SKM-1 treated with dmso at 0.1 percent for 144 hours (cell line): ENCODE measurements around the gene LAMA4.

Experiments used
- DNase-seq: peaks from one replicate; lab custom pipeline; 2025; ENCODE audit not compliant: unreplicated experiment; lab: John Stamatoyannopoulos, UW

LAMA4 gene

GRCh38 chr6:112245511-112246203 is 8.7 kb downstream of the LAMA4 start:
- DNase-seq: no peak

GRCh38 chr6:112243861-112244827 is 10.2 kb downstream of the LAMA4 start:
- DNase-seq: no peak

DNA sequence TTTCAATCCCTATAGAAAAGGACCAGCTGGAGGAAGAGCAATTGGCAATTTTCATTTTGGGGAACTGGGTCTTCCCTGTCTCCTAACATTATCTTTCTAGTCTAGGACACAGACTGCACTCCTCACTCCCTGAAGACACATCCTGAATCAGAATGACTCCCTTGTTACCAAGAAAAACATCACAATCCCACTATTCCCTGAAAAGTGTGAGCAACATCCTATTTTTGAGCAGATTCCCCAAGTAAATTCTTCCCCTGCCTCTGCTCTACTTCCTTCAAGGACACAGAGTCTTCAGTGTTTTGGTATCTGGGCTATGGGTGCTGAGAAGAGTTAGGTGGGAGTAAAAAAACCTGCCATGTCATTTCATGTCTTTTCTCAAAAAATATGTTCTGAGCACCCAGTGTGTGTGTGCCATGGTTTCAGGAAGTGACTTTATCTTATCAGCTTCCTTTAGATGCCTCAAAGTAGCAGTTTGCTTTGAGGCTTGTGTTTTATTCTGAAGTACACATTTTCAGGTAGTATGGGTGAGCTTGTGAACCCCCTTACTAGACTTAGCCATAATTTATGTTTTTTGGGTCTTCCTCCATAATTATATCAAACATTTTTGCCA is 12.4 kb downstream of the LAMA4 start:
- DNase-seq: no peak

DNA sequence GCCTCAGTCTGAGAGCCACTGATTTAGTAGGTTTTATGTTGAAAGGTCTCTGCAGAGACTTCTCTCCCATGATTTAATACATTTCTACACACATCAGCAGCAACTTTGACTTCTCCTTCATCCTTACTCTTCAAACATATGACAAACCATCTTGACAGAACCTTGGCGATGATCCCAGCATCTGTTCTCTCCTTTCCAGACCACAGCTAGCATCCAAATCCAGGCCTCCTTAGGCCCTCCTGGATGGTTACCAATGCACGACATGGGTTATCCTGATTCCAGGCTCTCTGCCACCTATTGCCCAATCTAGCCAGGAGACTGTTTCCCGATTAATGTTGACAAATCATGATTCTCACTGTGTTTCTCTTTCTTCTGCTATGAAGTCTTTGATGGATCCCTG is 16.8 kb downstream of the LAMA4 start:
- no peak for DNase-seq

GRCh38 chr6:112237066-112237465 is 17.3 kb downstream of the LAMA4 start:
- no peak for DNase-seq

GRCh38 chr6:112235956-112236355 is 18.4 kb downstream of the LAMA4 start:
- DNase-seq: peak; percentile 82

GRCh38 chr6:112234601-112235000 is 19.8 kb downstream of the LAMA4 start:
- no peak for DNase-seq

GRCh38 chr6:112233847-112234246 is 20.5 kb downstream of the LAMA4 start:
- no peak for DNase-seq

GRCh38 chr6:112232845-112233256 is 21.5 kb downstream of the LAMA4 start:
- DNase-seq: no peak

DNA sequence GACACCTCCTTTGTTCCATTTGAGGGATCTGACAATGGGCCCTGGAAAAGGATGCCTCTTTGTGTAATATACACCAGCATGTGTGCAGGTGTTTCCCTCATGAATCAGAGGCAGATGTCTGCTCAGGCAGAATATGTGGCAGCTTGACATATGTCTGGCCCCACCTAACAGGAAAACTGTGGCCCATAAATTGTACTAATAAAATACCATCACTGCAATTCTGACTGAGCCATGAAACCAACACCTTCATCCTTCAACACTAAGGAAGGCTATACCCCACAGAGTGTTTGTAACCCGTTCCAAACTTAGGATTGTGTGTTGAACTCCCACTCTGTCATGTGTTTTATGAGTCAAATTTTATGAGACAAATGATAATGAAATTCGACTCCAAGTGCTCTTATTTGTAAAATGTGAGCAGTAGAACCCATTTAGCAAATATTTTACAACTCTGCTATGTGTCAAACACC is 22.7 kb downstream of the LAMA4 start:
- DNase-seq: no peak

DNA sequence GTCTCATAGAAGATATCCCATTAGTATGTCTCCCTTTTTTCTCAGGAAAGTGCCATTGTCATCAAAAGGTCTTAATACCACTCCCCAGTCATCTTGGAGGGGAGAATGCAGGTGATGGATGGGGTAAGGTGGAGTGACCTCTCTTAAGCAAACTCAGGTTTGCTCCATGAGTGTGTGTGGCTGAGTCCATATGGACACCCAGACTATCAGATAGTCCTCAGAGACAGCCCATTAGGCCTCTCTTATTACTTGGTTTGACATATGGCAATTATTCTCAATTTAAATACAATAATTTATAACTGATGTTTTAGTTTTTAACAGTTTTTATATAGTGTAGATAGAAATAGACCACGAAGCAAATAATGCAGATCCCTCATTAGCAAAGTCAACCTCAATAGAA is 23.2 kb downstream of the LAMA4 start:
- DNase-seq: no peak

DNA sequence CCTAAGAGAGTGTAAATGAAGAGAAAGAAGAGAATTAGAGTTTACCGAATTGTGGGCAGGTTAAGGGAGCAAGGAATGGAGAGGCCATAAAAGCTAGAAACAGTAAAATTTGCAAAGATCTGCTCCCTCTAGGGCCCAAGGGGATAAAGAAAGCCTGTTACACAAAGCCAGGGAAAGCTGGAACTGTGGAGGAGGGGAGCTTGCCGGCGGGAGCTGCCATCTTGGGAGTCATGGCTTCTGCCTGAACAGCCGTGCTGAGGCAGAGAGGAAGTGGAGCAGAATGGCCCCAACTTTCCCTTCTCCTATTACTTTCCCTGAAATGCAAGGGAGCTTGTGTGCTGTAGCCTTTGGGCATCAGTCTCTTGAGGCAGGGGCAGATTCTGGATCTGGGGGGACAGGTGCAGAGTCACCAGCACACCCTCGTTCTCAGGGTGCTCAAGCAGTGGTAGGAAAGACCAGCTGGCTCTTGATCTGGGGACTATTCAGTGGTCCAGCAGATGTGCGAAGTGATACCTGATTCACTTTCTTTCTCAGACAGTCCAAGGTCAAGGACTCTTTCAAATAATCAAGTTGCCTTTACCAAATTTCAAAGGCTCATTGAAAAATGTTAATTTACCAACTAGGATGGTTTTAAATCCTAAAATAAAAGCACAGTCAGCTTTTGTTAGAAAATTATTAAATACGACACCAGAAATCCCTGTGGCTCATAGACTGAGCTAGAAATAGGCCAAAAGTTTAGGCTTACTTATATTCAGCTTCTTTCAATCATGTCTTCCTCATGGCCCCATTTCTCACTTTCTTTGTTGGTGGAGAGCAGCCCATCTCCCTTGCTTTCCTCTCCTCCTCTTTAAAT is 25.7 kb downstream of the LAMA4 start:
- DNase-seq: no peak

- no peak for DNase-seq
These were observed 26.4 kb downstream of the LAMA4 start for GRCh38 chr6:112227992-112228391.

DNA sequence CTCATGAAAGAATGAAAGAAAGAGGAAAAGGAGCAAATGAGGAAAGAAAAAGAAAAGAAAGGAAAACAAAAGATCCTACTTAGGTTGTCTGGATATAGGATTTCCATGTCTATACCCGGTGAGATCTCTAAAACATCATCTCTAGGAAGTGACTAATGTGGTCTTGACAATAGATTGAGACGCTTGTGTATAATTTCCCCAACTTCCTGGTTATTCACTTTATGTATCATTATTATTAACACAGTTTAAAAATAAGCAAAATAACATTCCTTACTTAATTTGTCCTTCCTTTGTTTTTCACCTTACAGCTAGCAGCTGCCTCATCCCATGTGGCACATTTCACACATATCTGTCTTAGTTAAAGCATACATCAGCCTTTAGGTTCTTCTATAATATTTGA is 27.0 kb downstream of the LAMA4 start:
- no peak for DNase-seq

- DNase-seq: no peak
These were observed 28.7 kb downstream of the LAMA4 start for GRCh38 chr6:112225691-112226090.

- no peak for DNase-seq
These were observed 30.3 kb downstream of the LAMA4 start for GRCh38 chr6:112224088-112224487.

DNA sequence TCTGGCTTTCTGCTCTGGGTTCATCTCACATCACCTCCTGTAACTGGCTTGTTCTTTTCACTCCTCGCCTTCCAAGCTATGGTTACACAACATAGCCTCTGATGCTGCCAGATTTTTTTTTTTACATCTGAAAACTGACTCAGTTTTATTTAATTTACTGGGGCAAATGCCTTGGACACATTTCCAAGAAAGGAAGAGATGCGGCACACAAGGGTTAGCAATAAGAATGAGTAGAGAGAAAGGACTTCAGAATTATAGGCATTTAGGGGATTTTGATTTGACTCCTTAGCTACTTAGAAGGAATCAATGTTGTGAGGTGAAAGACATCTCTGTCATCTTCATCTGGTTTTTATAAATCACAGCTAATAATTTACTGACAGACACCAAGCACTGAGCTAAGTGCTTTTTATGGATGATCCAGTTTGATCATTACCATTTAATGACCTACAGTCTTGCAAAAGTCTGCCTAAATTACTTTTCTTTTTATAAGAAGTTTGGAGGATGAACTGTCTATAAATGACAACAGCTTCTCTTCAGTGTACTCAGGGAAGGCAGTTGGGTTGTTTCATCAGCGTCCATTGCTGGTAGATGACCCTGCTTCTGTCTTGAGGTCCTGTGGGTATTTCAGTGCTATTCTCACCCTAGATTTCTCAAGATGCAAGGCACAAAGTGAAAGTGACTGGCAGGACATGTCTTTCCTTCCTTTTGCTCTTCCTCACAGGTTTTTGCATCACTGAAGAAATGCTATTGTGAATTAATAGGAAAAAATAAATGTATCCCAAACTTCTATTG is 31.1 kb downstream of the LAMA4 start:
- no peak for DNase-seq

GRCh38 chr6:112221981-112222852 is 32.1 kb downstream of the LAMA4 start:
- no peak for DNase-seq

GRCh38 chr6:112221561-112221960 is 32.8 kb downstream of the LAMA4 start:
- DNase-seq: no peak
